Neutrophil (primary cell): ENCODE data around the gene SNTG2.

Source experiments
- H3K27ac ChIP-seq: fragments of 200-600 bp; sonication (generic); 2 replicates; pipeline ENCODE4 v1.5.1; 2016; ENCODE audit warnings: mild to moderate bottlenecking, moderate library complexity
- H3K27me3 ChIP-seq: fragments of 200-600 bp; sonication (generic); 2 replicates; pipeline ENCODE4 v1.6.0; 2016; ENCODE audit warnings: mild to moderate bottlenecking
- H3K36me3 ChIP-seq: fragments of 200-600 bp; sonication (generic); 2 replicates; pipeline ENCODE4 v1.5.1; 2017
- H3K4me1 ChIP-seq, 2 experiments: fragments of 200-600 bp in 1 of 2; sonication (generic) in 1 of 2; 1 replicate in 1 of 2; 2 replicates in 1 of 2; pipeline versions ENCODE4 v1.5.1 to v1.6.1; 2013 to 2016; ENCODE audit warnings: low read depth in 1 of 2, low read length in 1 of 2, mild to moderate bottlenecking in 1 of 2, moderate library complexity in 1 of 2; ENCODE audit not compliant: control insufficient read depth in 1 of 2, insufficient read depth in 1 of 2
- H3K4me3 ChIP-seq, 2 experiments: fragments of 200-600 bp in 1 of 2; sonication (generic) in 1 of 2; 1 replicate in 1 of 2; 2 replicates in 1 of 2; pipeline ENCODE4 v1.5.1; 2013 to 2016; ENCODE audit warnings: low read depth in 1 of 2, low read length in 1 of 2, mild to moderate bottlenecking in 1 of 2, moderate library complexity in 1 of 2
- H3K9me3 ChIP-seq: fragments of 200-600 bp; sonication (generic); 2 replicates; pipeline ENCODE4 v1.5.1; 2016
- TF ChIP-seq, protein P1 (sequence below): fragments of 200-600 bp; sonication (generic); IDR thresholded peaks from 2 replicates; pipeline ENCODE4 v1.5.1; 2016; ENCODE audit warnings: antibody characterized with exemption

The SNTG2 gene

DNA sequence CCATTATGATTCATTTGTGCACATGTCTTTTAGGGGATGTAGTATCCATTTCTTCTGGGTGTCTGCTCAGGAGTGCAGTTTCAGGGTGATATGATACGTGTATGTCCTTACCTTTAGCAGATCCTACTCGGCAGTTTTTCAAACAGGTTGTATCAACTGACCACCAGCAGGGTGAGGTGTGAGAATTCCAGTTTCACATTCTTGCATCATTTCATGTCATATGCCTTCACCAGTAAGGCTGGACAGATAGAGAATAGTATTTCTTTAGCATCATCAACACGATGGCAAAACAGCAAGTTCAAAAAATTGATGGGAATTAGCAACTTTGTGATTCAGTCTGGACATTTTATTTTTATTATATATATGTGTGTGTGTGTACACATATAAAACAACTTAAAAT is 232.7 kb downstream of the SNTG2 start:
- Histone ChIP-seq H3K36me3 (no peaks in the 10 kb centered on the region), H3K27ac (no peak overlapping the region), H3K4me3 (no peak overlapping the region), H3K4me1 (no peaks in the 10 kb centered on the region), H3K27me3 (no peaks in the 10 kb centered on the region), H3K9me3 (no peaks in the 10 kb centered on the region)
- TF ChIP-seq, protein P1, sequence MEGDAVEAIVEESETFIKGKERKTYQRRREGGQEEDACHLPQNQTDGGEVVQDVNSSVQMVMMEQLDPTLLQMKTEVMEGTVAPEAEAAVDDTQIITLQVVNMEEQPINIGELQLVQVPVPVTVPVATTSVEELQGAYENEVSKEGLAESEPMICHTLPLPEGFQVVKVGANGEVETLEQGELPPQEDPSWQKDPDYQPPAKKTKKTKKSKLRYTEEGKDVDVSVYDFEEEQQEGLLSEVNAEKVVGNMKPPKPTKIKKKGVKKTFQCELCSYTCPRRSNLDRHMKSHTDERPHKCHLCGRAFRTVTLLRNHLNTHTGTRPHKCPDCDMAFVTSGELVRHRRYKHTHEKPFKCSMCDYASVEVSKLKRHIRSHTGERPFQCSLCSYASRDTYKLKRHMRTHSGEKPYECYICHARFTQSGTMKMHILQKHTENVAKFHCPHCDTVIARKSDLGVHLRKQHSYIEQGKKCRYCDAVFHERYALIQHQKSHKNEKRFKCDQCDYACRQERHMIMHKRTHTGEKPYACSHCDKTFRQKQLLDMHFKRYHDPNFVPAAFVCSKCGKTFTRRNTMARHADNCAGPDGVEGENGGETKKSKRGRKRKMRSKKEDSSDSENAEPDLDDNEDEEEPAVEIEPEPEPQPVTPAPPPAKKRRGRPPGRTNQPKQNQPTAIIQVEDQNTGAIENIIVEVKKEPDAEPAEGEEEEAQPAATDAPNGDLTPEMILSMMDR: no peak

DNA sequence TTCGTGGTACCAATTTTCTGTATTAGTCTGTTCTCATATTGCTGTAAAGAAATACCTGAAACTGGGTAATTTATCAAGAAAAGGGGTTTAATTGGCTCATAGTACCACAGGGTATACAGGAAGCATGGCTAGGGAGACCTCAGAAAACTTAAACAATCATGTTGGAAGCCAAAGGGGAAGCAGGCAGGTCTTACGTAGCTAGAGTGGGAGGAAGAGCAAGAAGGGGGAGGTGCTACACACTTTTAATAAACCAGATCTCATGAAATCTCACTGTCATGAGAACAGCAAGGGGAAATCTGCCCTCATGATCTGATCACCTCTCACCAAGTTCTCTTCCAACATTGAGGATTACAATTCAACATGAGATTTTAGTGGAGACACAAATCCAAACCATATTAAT is 235.8 kb downstream of the SNTG2 start:
- Histone ChIP-seq H3K9me3 (no peaks in the 10 kb centered on the region), H3K27ac (no peak overlapping the region), H3K27me3 (no peaks in the 10 kb centered on the region), H3K4me1 (no peaks in the 10 kb centered on the region), H3K4me3 (no peak overlapping the region), H3K36me3 (no peaks in the 10 kb centered on the region)
- TF ChIP-seq, protein P1: no peak

DNA sequence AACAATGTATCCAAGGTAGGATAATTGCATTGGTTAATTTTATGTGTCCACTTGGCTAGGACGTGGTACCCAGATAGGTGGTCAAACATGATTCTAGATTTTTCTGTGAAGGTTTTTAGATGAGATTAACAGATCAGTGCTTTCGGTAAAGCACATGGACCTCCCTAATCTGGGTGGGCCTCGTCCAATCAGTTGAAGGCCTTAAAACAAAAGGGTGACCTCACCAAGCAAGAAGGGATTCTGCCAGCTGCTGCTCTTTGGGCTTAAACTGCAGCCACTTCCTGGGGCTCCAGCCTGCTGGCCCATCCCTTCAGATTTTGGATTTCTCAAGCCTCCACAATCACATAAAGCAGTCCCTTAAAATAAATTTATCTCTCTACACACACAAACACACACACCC is 236.5 kb downstream of the SNTG2 start:
- Histone ChIP-seq H3K36me3 (no peaks in the 10 kb centered on the region), H3K4me3 (no peak overlapping the region), H3K27ac (no peak overlapping the region), H3K4me1 (no peaks in the 10 kb centered on the region), H3K27me3 (no peaks in the 10 kb centered on the region), H3K9me3 (no peaks in the 10 kb centered on the region)
- TF ChIP-seq, protein P1: no peak

DNA sequence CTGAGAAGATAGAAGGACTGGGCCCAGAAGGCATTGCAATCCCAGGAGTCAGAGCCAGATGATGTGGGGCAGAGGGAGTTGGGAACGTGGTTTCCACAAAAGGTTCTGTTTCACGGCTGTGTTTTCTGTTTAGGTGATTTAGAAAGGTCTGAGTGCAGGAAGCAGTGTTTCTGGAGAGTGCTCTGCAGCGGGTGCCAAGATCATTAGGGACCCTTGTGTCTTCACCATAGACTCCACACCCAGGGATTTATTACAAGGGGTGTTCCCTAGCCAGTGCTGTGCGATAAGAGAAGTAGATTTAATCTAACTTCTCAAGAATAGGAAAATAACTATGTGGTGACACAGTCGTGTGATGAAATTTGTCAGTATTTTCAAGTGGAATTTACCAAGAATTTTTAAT is 241.5 kb downstream of the SNTG2 start:
- H3K4me1 ChIP-seq: no peaks in the 10 kb centered on the region
- H3K4me3 ChIP-seq: no peak overlapping the region
- no peaks in the 10 kb centered on the region for H3K36me3 ChIP-seq
- H3K27me3 ChIP-seq: no peaks in the 10 kb centered on the region
- no peak overlapping the region for H3K27ac ChIP-seq
- TF ChIP-seq, protein P1: no peak
- no peaks in the 10 kb centered on the region for H3K9me3 ChIP-seq

- Histone ChIP-seq H3K27ac (no peak overlapping the region), H3K4me3 (no peak overlapping the region), H3K27me3 (no peaks in the 10 kb centered on the region), H3K36me3 (no peaks in the 10 kb centered on the region), H3K4me1 (no peaks in the 10 kb centered on the region), H3K9me3 (no peaks in the 10 kb centered on the region)
- TF ChIP-seq, protein P1: no peak
These were observed 243.2 kb downstream of the SNTG2 start for GRCh38 chr2:1193801-1194200.

DNA sequence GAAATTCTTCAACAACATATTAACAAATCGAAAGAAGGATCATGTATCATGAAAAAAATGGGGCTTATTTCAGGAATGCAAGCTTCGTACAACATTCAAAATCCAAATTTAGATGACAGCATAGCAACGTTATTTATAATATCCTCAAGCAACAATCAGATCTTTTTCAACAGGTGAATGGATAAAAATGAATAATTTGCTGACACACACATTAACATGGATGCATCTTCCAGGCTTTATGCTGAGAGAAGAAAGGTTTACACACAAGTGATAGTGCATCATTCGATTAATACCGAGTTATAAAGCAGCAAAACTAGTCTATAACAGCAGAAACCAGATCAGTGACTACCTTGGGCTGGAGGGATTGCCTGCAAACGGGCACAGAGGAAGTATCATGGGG is 253.1 kb downstream of the SNTG2 start:
- TF ChIP-seq, protein P1: no peak
- H3K4me1 ChIP-seq: no peaks in the 10 kb centered on the region

More for the DNA sequence above, 253.1 kb downstream of the SNTG2 start:
- Histone ChIP-seq H3K4me3 (no peak overlapping the region), H3K9me3 (no peaks in the 10 kb centered on the region), H3K27ac (no peak overlapping the region), H3K27me3 (no peaks in the 10 kb centered on the region), H3K36me3 (no peaks in the 10 kb centered on the region)
